HG02678 (cell line): ENCODE measurements around the gene RFPL4A.

ENCODE experiments used
- ATAC-seq: cut with Tn5 transposase; IDR thresholded peaks from one replicate; pipeline ENCODE4 v1.9.1; 2021; ENCODE audit warnings: mild to moderate bottlenecking, moderate library complexity; ENCODE audit not compliant: unreplicated experiment

RFPL4A gene

GRCh38 chr19:55801416-55801815, 42.5 kb downstream of the RFPL4A start:
- ATAC-seq, result no peak

- no peak for ATAC-seq
Observed at GRCh38 chr19:55802281-55802680, 43.4 kb downstream of the RFPL4A start.

GRCh38 chr19:55809381-55810058, 50.6 kb downstream of the RFPL4A start:
- ATAC-seq, result no peak

- no peak for ATAC-seq
Observed at GRCh38 chr19:55811340-55811739, 52.4 kb downstream of the RFPL4A start.

- ATAC-seq, result no peak
Observed at GRCh38 chr19:55812449-55812848, 53.6 kb downstream of the RFPL4A start.
